HepG2 (cell line): ENCODE results near the gene PMM2. TPM values are rescaled to one million over a fixed set of nuclear protein-coding genes. Genes with fewer than 3 reads are reported as not detected.

Experiments
- ARNT2 ChIP-seq: sonication (generic); formaldehyde crosslinking; IDR thresholded peaks from 2 replicates; pipeline ENCODE4 v1.8.0; 2022; ENCODE audit warnings: mild to moderate bottlenecking, low read depth, missing genetic modification reagents, moderate library complexity
- ATAD3A ChIP-seq: sonication (generic); formaldehyde crosslinking; IDR thresholded peaks from 2 replicates; pipeline ENCODE4 v1.4.0; 2020; ENCODE audit warnings: missing genetic modification reagents
- CHCHD3 ChIP-seq: sonication (generic); formaldehyde crosslinking; IDR thresholded peaks from 2 replicates; pipeline ENCODE4 v1.8.0; 2022; ENCODE audit warnings: mild to moderate bottlenecking, missing genetic modification reagents, moderate library complexity
- FOSL1 ChIP-seq: sonication (generic); formaldehyde crosslinking; IDR thresholded peaks from 2 replicates; pipeline ENCODE4 v1.9.0; 2021; ENCODE audit warnings: missing genetic modification reagents, borderline replicate concordance
- ISL2 ChIP-seq: sonication (generic); formaldehyde crosslinking; IDR thresholded peaks from 2 replicates; pipeline ENCODE4 v1.5.0; 2020; ENCODE audit warnings: missing genetic modification reagents
- JDP2 ChIP-seq: sonication (generic); formaldehyde crosslinking; IDR thresholded peaks from 2 replicates; pipeline ENCODE4 v1.8.1; 2022; ENCODE audit warnings: missing genetic modification reagents, borderline replicate concordance
- JUNB ChIP-seq: sonication (generic); formaldehyde crosslinking; IDR thresholded peaks from 2 replicates; pipeline ENCODE4 v1.8.0; 2022; ENCODE audit warnings: missing genetic modification reagents, mild to moderate bottlenecking, borderline replicate concordance
- KDM5B ChIP-seq: sonication (generic); formaldehyde crosslinking; IDR thresholded peaks from 2 replicates; pipeline ENCODE4 v1.4.0; 2020; ENCODE audit warnings: missing genetic modification reagents, mild to moderate bottlenecking, borderline replicate concordance
- NR2F2 ChIP-seq: IDR thresholded peaks from 2 replicates; pipeline ENCODE4 v1.6.1; 2012; ENCODE audit warnings: low read depth, inconsistent platforms, borderline replicate concordance
- PRMT3 ChIP-seq: sonication (generic); formaldehyde crosslinking; IDR thresholded peaks from 2 replicates; pipeline ENCODE4 v1.8.1; 2022; ENCODE audit warnings: low read depth, mild to moderate bottlenecking, moderate library complexity, missing genetic modification reagents, borderline replicate concordance
- TRIM24 ChIP-seq: sonication (generic); formaldehyde crosslinking; IDR thresholded peaks from 2 replicates; pipeline ENCODE4 v1.8.0; 2022; ENCODE audit warnings: mild to moderate bottlenecking, missing genetic modification reagents
- YEATS4 ChIP-seq: sonication (generic); formaldehyde crosslinking; IDR thresholded peaks from 2 replicates; pipeline ENCODE4 v1.4.0; 2020; ENCODE audit warnings: missing genetic modification reagents, borderline replicate concordance
- ZBTB20 ChIP-seq: sonication (generic); formaldehyde crosslinking; IDR thresholded peaks from 2 replicates; pipeline ENCODE4 v1.8.1; 2023; ENCODE audit warnings: missing genetic modification reagents, low read depth, mild to moderate bottlenecking, borderline replicate concordance
- ZBTB37 ChIP-seq: sonication (generic); formaldehyde crosslinking; IDR thresholded peaks from 2 replicates; pipeline ENCODE4 v1.4.0; 2020; ENCODE audit warnings: mild to moderate bottlenecking, missing genetic modification reagents
- ZFP82 ChIP-seq: sonication (generic); formaldehyde crosslinking; IDR thresholded peaks from 2 replicates; pipeline ENCODE4 v1.5.1; 2020; ENCODE audit warnings: mild to moderate bottlenecking, missing genetic modification reagents, borderline replicate concordance
- ZNF12 ChIP-seq: sonication (generic); formaldehyde crosslinking; IDR thresholded peaks from 2 replicates; pipeline ENCODE4 v1.5.0; 2020; ENCODE audit warnings: missing genetic modification reagents
- ZNF17 ChIP-seq: sonication (generic); formaldehyde crosslinking; IDR thresholded peaks from 2 replicates; pipeline ENCODE4 v1.5.0; 2020; ENCODE audit warnings: mild to moderate bottlenecking, missing genetic modification reagents
- ZNF460 ChIP-seq: sonication (generic); formaldehyde crosslinking; IDR thresholded peaks from 2 replicates; pipeline ENCODE4 v1.5.1; 2020; ENCODE audit warnings: missing genetic modification reagents, mild to moderate bottlenecking, borderline replicate concordance
- ZNF503 ChIP-seq: sonication (generic); formaldehyde crosslinking; IDR thresholded peaks from 2 replicates; pipeline ENCODE4 v1.4.0; 2020; ENCODE audit warnings: missing genetic modification reagents
- ZNF550 ChIP-seq: sonication (generic); formaldehyde crosslinking; IDR thresholded peaks from 2 replicates; pipeline ENCODE4 v1.4.0; 2020; ENCODE audit warnings: mild to moderate bottlenecking, missing genetic modification reagents, borderline replicate concordance
- ZSCAN21 ChIP-seq: sonication (generic); formaldehyde crosslinking; IDR thresholded peaks from 2 replicates; pipeline ENCODE4 v1.8.0; 2022; ENCODE audit warnings: mild to moderate bottlenecking, missing genetic modification reagents, moderate library complexity, borderline replicate concordance
- polyA plus RNA-seq, 8 experiments: library from polyadenylated mRNA; depleted of rRNA in 3 of 8; stranded (reverse) in 7 of 8; unstranded in 1 of 8; fragments of >200 nt; fragmentation: Illumina TruSeq in 4 of 8; extraction: Trizol in 4 of 8; gene quantifications; 2 replicates each; pipeline versions ENCODE4 v1.2.1 to v1.2.3, GENCODE V29; 2011 to 2016; ENCODE audit warnings: low read depth in 4 of 8, missing spikeins in 1 of 8, mixed read lengths in 1 of 8; ENCODE audit not compliant: insufficient read depth in 1 of 8
- total RNA-seq, 5 experiments: library from RNA; depleted of rRNA; stranded (reverse); fragments of >200 nt; fragmentation: Illumina TruSeq; extraction: Trizol; gene quantifications; 2 replicates each; pipeline ENCODE4 v1.2.3, GENCODE V29; 2016; ENCODE audit warnings: low read depth in 1 of 5

The PMM2 gene
- total and polyA plus RNA-seq, 2 of the 13 experiments (the other 11 are each of a cell fraction or from before 2014, with no cell fraction given), result 52.2 to 93.7 TPM

- TF ChIP-seq PRMT3 (CRISPR knock-in tag) (peak; percentile 74; the same call in 1 of the 2 replicates), ZBTB20 (CRISPR knock-in tag) (peak; percentile 93), ARNT2 (CRISPR knock-in tag) (peak; percentile 98), CHCHD3 (CRISPR knock-in tag) (0 out of 2 replicates have a peak, but pooled peaks have one; percentile 4), ZNF503 (peak; percentile 99), NR2F2 (no peak), ATAD3A (CRISPR knock-in tag) (peak; percentile 47; the same call in 1 of the 2 replicates), ZBTB37 (CRISPR knock-in tag) (no peak), ZNF17 (CRISPR knock-in tag) (no peak), ZNF12 (CRISPR knock-in tag) (peak; percentile 42), FOSL1 (CRISPR knock-in tag) (peak; percentile 65; the same call in 1 of the 2 replicates), TRIM24 (CRISPR knock-in tag) (no peak), ISL2 (CRISPR knock-in tag) (peak; percentile 96), ZNF550 (CRISPR knock-in tag) (peak; percentile 69; the same call in 1 of the 2 replicates), ZFP82 (CRISPR knock-in tag) (peak; percentile 91; the same call in 1 of the 2 replicates), KDM5B (CRISPR knock-in tag) (peak; percentile 96), YEATS4 (CRISPR knock-in tag) (no peak; the same call in 1 of the 2 replicates), ZNF460 (CRISPR knock-in tag) (peak; percentile 81; the same call in 1 of the 2 replicates), JUNB (peak; percentile 77; the same call in 1 of the 2 replicates), ZSCAN21 (peak; percentile 79), JDP2 (CRISPR knock-in tag) (peak; percentile 59; the same call in 1 of the 2 replicates)
Measured at GRCh38 chr16:8863594-8864424, 66.2 kb downstream of the PMM2 start (continued).
